Measurements from ENCODE around the gene CCL21.

Gene CCL21

GRCh38 chr9:34690983-34691935 is 18.7 kb downstream of the CCL21 start, which contains the start of gene CCL19:
Gene CCL19, minus strand, starts transcription at chr9:34691276. Its CDS starts 137 bp downstream, at chr9:34691139.
- H3K4me3 ChIP-seq (ENCODE audit: low read depth, low read length), result no peak within 1 kb of the TSS
- TF ChIP-seq, protein P1, sequence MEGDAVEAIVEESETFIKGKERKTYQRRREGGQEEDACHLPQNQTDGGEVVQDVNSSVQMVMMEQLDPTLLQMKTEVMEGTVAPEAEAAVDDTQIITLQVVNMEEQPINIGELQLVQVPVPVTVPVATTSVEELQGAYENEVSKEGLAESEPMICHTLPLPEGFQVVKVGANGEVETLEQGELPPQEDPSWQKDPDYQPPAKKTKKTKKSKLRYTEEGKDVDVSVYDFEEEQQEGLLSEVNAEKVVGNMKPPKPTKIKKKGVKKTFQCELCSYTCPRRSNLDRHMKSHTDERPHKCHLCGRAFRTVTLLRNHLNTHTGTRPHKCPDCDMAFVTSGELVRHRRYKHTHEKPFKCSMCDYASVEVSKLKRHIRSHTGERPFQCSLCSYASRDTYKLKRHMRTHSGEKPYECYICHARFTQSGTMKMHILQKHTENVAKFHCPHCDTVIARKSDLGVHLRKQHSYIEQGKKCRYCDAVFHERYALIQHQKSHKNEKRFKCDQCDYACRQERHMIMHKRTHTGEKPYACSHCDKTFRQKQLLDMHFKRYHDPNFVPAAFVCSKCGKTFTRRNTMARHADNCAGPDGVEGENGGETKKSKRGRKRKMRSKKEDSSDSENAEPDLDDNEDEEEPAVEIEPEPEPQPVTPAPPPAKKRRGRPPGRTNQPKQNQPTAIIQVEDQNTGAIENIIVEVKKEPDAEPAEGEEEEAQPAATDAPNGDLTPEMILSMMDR (IDR thresholded peaks at IDR 0.05; ENCODE audit: low read depth, low read length, missing control alignments), result no peak
- no peak for DNase-seq (ENCODE audit: low read depth)

- no peak overlapping the region for H3K4me3 ChIP-seq (ENCODE audit: low read depth, low read length)
- TF ChIP-seq, protein P1 (IDR thresholded peaks at IDR 0.05; ENCODE audit: low read depth, low read length, missing control alignments), result no peak
Observed at GRCh38 chr9:34689512-34689911, 20.4 kb downstream of the CCL21 start.

GRCh38 chr9:34689116-34689470 is 20.8 kb downstream of the CCL21 start:
- DNase-seq (ENCODE audit: low read depth), result no peak
- no peak overlapping the region for H3K4me3 ChIP-seq (ENCODE audit: low read depth, low read length)
- TF ChIP-seq, protein P1 (IDR thresholded peaks at IDR 0.05; ENCODE audit: low read depth, low read length, missing control alignments), result no peak

More at GRCh38 chr9:34689512-34689911, 20.4 kb downstream of the CCL21 start:
- no peak for DNase-seq (ENCODE audit: low read depth)

DNA sequence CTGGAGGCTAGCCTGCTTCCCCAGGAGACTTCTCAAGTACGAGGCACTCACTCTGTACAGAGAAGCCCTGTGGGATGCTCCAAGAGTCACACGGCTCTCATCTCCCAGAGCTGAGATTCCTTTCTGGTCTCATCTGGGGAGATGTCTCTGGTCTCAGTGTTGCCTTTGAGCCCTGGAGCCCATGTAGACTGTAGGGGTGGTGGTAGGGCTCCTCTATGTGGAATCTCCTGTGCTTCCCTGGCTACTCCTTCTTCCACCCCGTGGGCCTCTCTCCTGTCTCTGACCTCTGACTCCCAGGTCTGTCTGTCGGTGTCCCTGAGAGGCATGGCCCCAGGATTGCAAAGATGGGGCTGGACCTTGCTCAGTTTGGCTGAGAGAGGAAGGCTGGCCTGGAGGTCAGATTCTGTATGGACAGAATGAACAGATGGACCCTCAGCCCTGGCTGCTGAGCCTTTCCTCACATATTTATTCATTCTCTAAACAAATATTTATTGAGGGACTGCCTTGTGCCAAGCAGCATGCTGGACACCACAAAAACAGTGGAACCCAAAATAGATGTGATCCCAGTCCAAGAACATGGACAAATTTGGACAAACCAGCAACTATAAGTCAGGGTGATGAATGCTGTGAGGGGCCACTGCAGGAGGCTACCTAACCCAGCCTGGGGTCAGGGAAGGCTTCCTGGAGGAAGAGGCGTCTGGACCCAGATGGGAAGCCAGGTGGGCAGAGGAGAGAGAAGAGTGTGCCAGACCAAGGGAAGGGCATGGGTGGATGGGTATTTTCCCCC is 21.4 kb downstream of the CCL21 start:
- DNase-seq (ENCODE audit: low read depth), result no peak
- TF ChIP-seq, protein P1 (IDR thresholded peaks at IDR 0.05; ENCODE audit: low read depth, low read length, missing control alignments), result no peak
- H3K4me3 ChIP-seq (ENCODE audit: low read depth, low read length), result no peak overlapping the region

DNA sequence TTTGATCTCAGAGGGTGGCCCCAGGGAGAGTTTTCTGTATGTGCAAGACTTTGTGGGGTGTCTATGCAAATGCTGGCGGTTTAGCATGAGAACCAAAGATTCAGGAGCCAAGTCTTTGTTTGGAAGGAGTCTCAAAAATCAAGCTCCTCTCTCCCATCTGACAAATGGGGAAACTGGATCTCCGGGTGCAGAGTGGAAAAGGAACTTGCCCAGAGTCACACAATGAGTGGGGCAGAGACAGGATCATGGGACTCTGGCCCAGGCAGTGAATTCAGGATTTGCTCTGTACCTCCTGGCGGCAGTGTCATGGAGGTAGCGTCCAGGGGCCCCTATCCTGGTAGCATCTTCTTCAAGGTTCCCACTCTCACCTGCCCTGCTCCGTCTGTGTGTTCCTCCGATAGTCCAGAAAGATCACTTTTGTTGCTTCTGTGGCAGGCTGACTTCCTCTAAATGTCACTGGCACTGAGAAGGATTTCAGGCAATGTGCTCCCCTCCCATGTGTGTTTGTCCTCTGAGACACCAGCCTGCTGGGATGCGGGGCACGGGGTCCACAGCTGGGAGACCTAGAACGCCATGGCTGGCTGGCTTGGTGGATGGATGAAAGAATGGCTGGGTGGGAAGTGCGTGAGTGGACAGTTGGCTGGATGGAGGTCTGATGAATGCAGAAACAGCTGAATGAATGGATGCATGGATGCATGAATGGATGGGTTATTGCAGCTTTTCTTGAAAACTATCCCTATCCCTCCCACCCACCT is 22.5 kb downstream of the CCL21 start:
- no peak for DNase-seq (ENCODE audit: low read depth)
- H3K4me3 ChIP-seq (ENCODE audit: low read depth, low read length), result no peak overlapping the region
- TF ChIP-seq, protein P1 (IDR thresholded peaks at IDR 0.05; ENCODE audit: low read depth, low read length, missing control alignments), result no peak

DNA sequence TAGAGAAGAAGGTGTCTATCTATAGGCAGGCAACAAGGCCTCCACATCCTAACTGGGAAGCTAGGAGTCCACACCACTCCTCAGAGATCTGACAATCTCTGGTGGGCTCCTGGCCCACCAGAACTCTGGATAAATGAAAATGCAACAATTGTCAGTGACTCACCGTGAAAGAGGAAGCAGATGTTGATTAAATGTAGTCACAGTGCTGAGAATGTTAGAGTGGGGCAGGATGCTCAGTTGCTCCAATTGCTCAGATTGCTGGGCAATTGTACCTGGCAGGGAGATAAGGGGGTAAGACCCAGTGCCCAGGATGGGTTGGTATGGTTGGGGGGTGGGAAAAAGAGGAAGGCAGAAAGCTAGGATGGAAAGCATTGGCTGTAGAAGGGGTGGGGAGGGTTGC is 23.2 kb downstream of the CCL21 start:
- H3K4me3 ChIP-seq (ENCODE audit: low read depth, low read length), result no peak overlapping the region
- TF ChIP-seq, protein P1 (IDR thresholded peaks at IDR 0.05; ENCODE audit: low read depth, low read length, missing control alignments), result no peak
- DNase-seq (ENCODE audit: low read depth), result no peak

All from GM12864 (cell line).